ENCODE data around the gene KAT5.
"Not testable (repeated sequence)": the region's sequence is repeated elsewhere in the genome, so short reads cannot be mapped to it uniquely, and the experiment has no call there.

- not testable (repeated sequence) for TF ChIP-seq CTCF (conservative IDR thresholded peaks at IDR 0.05; ENCODE audit: low read length); EZH2phosphoT487 (IDR thresholded peaks at IDR 0.05; ENCODE audit: borderline replicate concordance, low read depth, low read length)
Measured at GRCh38 chr11:65707002-65707401, 5.0 kb upstream of the KAT5 start.
